SHP77 treated with DMSO at 0.1 percent for 48 hours (cell line): ENCODE measurements around the gene SS18.

Source experiments
- DNase-seq: peaks from one replicate; lab custom pipeline; 2025; lab: John Stamatoyannopoulos, UW

SS18 gene

DNA sequence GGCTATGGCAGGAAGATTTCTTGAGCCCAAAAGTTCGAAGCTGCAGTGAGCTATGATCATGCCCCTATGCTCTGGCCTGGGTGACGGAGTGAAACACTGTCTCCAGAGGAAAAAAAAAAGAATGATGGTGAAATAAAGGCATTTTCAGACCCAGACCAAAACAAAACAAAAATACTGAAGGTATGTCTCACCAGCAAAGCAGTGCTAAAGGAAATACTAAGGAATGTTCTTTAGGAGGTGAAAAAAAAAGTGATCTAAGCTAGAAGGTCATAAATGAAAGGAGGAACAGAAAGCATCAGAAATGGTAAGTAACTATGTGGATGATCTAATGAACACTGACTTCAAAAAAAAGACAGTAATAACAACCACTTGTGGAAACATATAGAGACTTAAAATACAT lies 18.7 kb downstream of the SS18 start:
- no peak for DNase-seq

GRCh38 chr18:26071020-26071419 lies 19.4 kb downstream of the SS18 start:
- no peak for DNase-seq

GRCh38 chr18:26059357-26059756 lies 31.1 kb downstream of the SS18 start:
- no peak for DNase-seq

DNA sequence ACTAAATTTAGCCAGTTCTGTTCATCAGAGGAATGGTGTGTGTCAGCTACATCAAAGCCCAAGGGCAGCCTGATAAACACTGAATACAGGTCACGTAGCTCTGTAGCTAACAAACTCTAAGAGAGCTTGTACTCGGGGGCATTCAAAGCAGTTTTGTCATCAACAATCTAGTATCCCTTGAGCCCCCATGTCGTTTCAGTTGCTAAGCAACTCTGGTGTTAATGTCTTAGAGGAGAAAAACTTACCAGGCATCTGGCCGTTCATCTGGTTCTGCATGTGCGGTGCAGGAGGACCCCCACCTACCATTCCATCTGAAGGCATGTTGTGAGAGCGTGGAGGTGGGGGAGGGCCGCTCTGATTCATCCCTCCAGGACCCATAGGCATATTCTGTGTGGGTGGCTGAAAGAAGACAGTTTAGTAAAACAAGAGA lies 33.1 kb downstream of the SS18 start:
- no peak for DNase-seq

- no peak for DNase-seq
Measured at GRCh38 chr18:26056291-26056690, 34.1 kb downstream of the SS18 start.

GRCh38 chr18:26052505-26052904 lies 37.9 kb downstream of the SS18 start:
- DNase-seq, result no peak

DNA sequence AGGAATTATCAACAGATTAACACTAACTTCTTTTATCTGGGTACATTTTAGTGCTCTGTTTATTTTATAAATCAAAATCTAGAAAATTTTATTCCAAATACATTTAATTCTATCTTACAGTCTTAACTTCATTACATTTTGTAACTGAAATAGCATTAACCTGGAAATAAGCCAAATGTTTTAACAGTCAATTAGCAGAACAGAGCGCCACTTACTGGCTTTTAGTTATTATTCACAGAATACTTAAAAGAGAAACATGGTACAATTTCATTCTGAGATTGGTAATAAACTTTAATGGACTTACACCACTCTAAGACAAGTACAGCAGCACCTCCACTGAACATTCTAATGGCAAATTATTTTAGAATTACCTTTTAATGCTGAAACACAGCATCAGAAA lies 38.6 kb downstream of the SS18 start:
- DNase-seq, result no peak

GRCh38 chr18:26046419-26047077 lies 43.9 kb downstream of the SS18 start:
- DNase-seq, result no peak

- no peak for DNase-seq
Measured at GRCh38 chr18:26044807-26045206, 45.6 kb downstream of the SS18 start.

GRCh38 chr18:26040051-26040656 lies 50.3 kb downstream of the SS18 start:
- DNase-seq, result no peak

- no peak for DNase-seq
Measured at GRCh38 chr18:26039203-26039602, 51.2 kb downstream of the SS18 start.

- DNase-seq, result no peak
Measured at GRCh38 chr18:26036635-26037034, 53.8 kb downstream of the SS18 start.

GRCh38 chr18:26034850-26035497 lies 55.4 kb downstream of the SS18 start:
- no peak for DNase-seq

DNA sequence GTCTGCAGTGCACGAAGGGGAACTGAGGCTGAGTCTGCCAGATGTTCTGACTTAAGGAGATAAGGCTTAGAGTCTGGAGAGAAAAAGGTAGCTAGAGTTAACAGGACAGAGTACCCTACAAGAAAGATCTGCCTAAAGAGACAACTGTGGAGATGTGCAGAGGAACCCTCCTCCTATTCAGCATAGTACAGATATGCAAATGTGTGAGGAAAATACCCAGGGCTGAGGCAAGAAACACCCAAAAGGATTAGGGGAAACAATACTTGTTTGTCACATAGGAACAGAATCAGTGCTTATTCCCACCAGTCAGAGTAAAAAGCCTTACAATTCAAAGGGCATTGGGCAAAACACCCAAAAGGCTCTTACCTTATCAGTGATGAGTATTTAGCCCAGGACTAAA lies 67.8 kb downstream of the SS18 start:
- DNase-seq, result no peak

GRCh38 chr18:26021061-26021754 lies 69.2 kb downstream of the SS18 start:
- no peak for DNase-seq

DNA sequence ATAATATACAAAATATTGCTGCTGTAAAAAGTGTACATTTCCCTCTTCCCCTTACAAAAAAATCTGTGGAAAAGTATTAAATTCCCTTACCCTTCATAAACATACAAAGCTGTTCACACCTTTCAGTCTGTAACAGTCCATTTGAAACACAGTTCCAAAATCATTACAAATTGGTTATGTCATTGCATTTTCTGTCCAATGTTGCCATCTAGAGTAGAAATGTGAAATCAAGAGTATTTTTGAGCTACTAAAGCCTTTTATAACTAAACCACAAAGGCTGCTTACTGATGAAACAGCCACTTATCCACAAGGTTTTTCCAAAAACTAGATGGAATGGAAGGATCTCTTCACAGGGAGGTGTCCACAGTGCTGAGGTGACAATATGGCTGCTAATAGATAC lies 72.5 kb downstream of the SS18 start:
- no peak for DNase-seq

GRCh38 chr18:26014462-26014861 lies 76.0 kb downstream of the SS18 start:
- DNase-seq, result no peak

DNA sequence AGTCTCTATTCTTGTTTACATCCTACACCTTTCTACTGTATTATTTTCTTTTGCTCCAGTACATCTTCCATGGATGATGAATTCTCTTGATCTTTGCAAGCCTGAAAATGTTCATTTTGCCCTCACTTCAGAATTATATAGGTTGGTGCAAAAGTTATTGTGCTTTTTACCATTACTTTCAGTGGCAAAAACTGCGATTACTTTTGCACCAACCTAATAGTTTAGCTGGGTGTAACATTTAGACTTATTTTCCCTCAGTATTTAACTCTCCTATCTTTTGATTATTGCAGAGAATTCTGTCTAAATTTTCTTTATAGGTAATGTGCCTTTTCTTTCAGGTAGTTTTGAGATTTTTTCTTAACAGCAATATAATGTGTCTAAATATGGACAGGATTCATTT lies 81.8 kb downstream of the SS18 start:
- DNase-seq, result no peak

- DNase-seq, result no peak
Measured at GRCh38 chr18:26008096-26008495, 82.3 kb downstream of the SS18 start.

GRCh38 chr18:26005950-26006349 lies 84.5 kb downstream of the SS18 start:
- DNase-seq, result no peak

DNA sequence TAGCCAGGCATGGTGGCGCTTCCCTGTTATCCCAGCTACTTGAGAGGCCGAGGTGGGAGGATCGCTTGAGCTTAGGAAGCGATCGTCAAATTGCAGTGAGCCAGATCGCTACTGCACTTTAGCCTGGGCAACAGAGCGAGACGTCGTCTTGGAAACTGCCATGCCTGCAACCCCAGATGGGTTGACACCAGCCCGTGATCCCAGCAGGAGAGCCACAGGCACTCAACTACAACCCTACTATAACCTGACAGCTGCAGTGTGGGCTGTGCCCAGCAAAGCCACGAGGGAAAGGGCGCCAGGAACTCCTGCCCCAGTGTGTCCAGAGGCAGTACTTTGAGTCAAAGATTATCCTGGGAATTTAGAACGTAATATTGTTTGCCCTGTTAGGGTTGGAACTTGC lies 85.6 kb downstream of the SS18 start:
- no peak for DNase-seq

DNA sequence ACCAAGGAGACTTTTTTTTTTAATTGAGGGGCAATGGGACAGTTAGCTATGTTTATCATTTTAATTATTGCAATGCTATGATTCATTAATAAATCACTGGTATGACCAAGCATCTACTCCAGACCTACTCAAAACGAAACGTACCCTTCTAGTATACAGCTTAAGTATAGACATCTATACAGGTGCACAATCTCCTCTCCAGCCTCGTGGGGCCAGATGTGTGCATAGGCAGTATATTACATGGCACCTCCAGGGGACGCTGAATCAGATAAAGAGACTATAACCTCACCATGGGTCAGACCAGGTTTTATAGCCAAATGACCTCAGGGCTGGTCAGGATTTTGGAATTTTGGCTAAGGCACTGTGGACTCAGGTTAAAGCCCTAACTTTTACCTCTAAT lies 86.6 kb downstream of the SS18 start:
- no peak for DNase-seq

DNA sequence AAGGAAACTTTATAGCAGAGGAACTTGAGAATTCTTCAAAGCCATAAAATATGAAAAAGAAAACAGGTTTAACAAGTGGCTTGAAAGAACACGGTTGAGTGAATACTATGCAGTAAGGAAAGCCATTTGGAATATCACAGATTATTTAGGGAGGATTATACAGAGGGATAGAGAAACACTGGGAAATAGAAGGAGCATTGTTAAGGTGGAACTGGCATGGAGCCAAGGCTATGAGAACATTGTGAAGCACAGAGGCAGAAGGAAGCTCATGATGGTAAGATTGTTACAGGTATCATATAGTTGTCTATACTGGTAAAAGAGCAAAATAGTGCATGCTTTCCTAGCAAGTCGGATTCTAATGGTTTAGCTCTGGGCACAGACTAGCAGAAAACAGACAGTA lies 87.1 kb downstream of the SS18 start:
- no peak for DNase-seq
